GM12875 (cell line): ENCODE results near the gene DPP6.

Source experiments
- H3K4me3 ChIP-seq: one replicate; pipeline ENCODE4 v1.5.1; 2011; ENCODE audit warnings: low read depth, low read length, control low read depth
- TF ChIP-seq, protein P1 (sequence below): IDR thresholded peaks from 2 replicates; pipeline ENCODE4 v1.5.1; 2011; ENCODE audit warnings: low read depth, mild to moderate bottlenecking, control low read depth, inconsistent platforms, low read length, moderate library complexity, borderline replicate concordance; ENCODE audit not compliant: insufficient read depth

DPP6 gene

DNA sequence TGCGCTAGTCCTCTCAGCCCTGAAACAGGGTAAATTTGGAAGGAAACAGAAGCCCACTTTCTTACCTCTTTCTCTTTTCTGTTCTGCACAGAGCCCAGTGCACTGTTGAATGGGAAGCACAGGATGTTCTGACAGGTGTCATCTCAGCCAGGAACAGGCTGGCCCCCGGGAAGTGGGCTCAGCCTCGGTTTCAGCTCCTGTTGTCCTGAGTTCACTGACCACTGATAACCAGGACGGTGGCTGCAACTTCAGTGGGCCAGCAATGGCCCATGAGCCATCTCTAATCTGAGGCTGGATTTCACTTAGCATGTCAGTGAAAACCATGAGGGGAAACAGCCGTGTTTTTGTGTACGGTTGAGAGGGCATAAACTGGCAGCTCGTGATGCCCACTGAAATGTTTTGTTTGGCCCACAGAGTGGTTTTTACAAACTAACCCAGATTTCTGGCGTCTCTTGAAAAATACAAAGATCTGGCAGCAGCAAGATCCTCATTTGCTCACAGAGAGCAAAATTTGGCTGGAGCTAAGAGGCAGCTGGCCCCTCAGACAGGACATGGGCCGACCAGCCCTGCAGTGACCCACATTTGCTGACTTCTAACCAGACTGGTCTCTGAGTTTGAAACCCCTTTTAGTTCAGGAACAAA, 494.9 kb downstream of the DPP6 start:
- H3K4me3 ChIP-seq: no peak overlapping the region
- TF ChIP-seq, protein P1, sequence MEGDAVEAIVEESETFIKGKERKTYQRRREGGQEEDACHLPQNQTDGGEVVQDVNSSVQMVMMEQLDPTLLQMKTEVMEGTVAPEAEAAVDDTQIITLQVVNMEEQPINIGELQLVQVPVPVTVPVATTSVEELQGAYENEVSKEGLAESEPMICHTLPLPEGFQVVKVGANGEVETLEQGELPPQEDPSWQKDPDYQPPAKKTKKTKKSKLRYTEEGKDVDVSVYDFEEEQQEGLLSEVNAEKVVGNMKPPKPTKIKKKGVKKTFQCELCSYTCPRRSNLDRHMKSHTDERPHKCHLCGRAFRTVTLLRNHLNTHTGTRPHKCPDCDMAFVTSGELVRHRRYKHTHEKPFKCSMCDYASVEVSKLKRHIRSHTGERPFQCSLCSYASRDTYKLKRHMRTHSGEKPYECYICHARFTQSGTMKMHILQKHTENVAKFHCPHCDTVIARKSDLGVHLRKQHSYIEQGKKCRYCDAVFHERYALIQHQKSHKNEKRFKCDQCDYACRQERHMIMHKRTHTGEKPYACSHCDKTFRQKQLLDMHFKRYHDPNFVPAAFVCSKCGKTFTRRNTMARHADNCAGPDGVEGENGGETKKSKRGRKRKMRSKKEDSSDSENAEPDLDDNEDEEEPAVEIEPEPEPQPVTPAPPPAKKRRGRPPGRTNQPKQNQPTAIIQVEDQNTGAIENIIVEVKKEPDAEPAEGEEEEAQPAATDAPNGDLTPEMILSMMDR: no peak

DNA sequence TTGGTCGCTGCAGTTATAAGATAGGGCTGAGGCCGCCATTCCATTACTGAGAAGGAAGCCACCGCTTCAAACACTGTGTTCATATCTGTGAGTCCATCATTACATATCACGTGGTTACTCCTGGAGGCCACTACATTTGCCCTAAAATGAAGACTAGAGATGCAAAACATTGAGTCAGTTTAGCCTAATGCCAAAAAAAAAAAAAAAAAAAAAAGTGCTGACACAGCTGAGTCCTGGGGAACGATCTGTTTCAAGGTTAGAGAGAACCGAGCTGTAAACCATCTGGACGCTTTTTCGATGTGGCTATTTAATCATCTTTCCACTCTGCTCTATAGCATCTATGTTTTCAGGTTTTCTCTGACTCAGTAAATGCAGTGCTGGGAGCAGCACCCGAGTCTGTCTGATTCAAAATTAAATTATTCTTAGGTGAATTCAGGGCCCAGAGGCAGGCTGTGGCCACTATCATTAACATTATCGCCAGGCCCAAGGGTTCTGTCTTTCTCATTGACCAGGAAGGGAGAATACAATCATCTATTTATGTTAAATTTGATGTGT, 501.6 kb downstream of the DPP6 start:
- TF ChIP-seq, protein P1: no peak
- no peak overlapping the region for H3K4me3 ChIP-seq

DNA sequence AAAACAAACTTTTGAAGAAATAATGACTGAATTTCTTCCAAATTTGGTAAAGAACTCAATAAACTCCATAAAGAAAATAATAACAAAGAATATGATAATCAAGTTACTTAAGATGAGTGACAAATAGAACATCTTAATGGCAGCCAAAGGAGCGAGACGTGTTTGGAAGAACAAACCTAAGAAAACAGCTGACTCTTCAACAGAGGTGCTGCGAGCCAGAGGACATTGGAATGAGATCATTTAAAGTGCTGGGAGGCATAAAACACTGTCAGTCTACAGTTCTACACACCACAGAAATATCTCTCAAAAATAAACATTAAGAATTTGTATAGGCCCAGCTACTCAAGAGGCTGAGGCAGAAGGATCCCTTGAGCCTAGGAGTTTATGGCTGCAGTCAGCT, 507.3 kb downstream of the DPP6 start:
- TF ChIP-seq, protein P1: no peak
- no peak overlapping the region for H3K4me3 ChIP-seq

DNA sequence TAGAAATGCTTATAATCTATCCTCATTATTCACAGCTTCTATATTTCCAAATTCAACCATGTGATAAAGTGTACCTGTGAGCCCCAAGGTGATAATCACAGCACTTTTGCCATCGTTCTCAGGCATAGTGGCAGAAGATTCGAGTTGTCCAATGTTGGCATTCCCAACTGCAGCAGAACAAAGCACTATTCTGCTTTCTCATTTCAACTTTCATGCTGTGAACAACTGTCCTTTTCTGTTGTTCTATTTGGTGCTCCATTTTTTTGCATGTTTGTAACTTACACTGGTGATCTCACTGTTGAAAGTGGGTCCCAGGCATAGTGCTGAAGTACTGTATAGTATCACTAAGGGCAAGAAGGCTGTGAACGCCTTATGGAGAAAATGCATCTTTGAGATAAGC, 512.5 kb downstream of the DPP6 start:
- TF ChIP-seq, protein P1: no peak
- H3K4me3 ChIP-seq: no peak overlapping the region

DNA sequence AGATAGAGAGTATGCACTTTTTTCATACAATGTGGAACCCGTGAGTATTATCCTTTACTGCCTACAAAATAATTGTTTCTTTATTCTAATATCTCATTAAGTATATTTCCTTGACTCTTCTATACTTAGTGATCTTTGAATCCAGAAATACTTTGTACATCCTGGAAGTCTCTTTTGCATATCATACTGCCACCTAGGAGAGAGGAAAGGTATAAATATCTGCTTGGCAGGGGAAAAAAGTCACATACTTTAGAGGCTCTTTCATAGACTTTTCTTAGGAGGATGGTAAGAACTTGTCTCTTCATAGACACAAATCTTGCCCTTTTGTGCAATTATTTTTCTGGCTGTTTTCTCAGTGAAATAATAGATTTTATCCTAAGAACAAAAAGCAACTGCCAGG, 514.7 kb downstream of the DPP6 start:
- H3K4me3 ChIP-seq: no peak overlapping the region
- TF ChIP-seq, protein P1: no peak

DNA sequence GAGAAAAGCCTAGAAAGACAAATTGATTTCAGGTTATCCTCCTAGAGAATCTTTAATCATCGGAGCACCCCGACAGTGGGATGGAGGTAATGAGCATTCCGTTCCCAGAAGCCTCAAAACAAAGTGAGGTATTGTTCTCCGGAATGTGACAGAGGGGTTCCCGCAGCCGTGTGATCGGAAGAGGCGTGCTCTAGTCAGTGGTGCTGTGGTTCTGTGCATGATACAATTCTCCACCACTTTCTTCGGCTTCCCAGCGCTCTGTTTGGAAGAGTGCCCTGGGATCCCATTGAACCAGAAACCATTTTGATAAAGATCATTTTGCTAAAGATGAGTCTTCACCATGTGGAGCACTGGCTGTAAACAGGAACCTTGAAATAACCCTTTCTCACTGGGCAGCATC, 516.1 kb downstream of the DPP6 start:
- TF ChIP-seq, protein P1: no peak
- H3K4me3 ChIP-seq: no peak overlapping the region

DNA sequence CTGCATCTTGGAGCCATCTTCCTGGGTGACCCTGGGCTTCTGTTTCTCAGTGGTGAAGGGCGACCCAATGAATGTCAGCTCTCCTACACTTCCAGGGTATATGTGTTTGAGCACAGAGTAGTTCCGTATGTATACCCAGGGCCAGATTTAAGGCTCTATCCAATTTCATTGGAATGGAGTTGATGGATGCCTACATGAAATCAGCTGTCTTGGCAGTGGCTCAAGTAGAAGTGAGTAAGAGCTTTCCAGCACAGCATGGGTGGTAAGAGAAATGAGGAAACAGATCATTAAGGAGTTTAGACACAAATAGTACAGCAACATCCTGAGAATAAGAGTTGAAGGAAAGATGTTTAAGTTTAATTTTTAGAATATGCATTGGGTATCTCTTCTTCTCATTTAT, 517.7 kb downstream of the DPP6 start:
- no peak overlapping the region for H3K4me3 ChIP-seq
- TF ChIP-seq, protein P1: no peak
